ENCODE data around the gene SND1.

The SND1 gene

GRCh38 chr7:127798023-127798422 is 146.0 kb downstream of the SND1 start:
- Histone ChIP-seq H3K27me3 (ENCODE audit: insufficient read depth, low read length) (no peaks in the 10 kb centered on the region), H3K4me1 (ENCODE audit: insufficient read depth, low read length, severe bottlenecking) (peaks cover 12% of the 10 kb centered on the region), H3K9me3 (ENCODE audit: low read length) (no peaks in the 10 kb centered on the region), H3K27ac (ENCODE audit: low read depth, low read length, poor library complexity, severe bottlenecking) (no peak overlapping the region), H3K79me2 (ENCODE audit: insufficient read depth, low read length) (peaks cover 4% of the 10 kb centered on the region; the same call in 1 of the 2 replicates), H3K9ac (ENCODE audit: low read length) (no peak overlapping the region), H3K36me3 (ENCODE audit: insufficient read depth, low read length) (no peaks in the 10 kb centered on the region), H4K20me1 (ENCODE audit: insufficient read depth, low read length) (no peaks in the 10 kb centered on the region), H3K4me2 (ENCODE audit: low read length) (no peak overlapping the region), H3K4me3 (ENCODE audit: low read depth, low read length, poor library complexity, severe bottlenecking) (no peak overlapping the region), H3K9me2 (ENCODE audit: low read depth, low read length) (no peaks in the 10 kb centered on the region), H2AFZ (ENCODE audit: low read length) (no peak overlapping the region), H3F3A (ENCODE audit: insufficient read depth, low read length) (no peaks in the 10 kb centered on the region)
- TF ChIP-seq CTCF (IDR thresholded peaks at IDR 0.05; ENCODE audit: low read length) (no peak), EZH2 (IDR thresholded peaks at IDR 0.05; ENCODE audit: borderline replicate concordance, low read length) (no peak)

- Histone ChIP-seq H3K9me3 (ENCODE audit: low read length) (no peaks in the 10 kb centered on the region), H3K4me2 (ENCODE audit: low read length) (no peak overlapping the region), H3K4me1 (ENCODE audit: insufficient read depth, low read length, severe bottlenecking) (peaks cover 4% of the 10 kb centered on the region), H2AFZ (ENCODE audit: low read length) (no peak overlapping the region), H3K4me3 (ENCODE audit: low read depth, low read length, poor library complexity, severe bottlenecking) (no peak overlapping the region), H3F3A (ENCODE audit: insufficient read depth, low read length) (no peaks in the 10 kb centered on the region), H3K27ac (ENCODE audit: low read depth, low read length, poor library complexity, severe bottlenecking) (no peak overlapping the region), H4K20me1 (ENCODE audit: insufficient read depth, low read length) (no peaks in the 10 kb centered on the region), H3K9me2 (ENCODE audit: low read depth, low read length) (no peaks in the 10 kb centered on the region), H3K9ac (ENCODE audit: low read length) (no peak overlapping the region), H3K27me3 (ENCODE audit: insufficient read depth, low read length) (no peaks in the 10 kb centered on the region), H3K79me2 (ENCODE audit: insufficient read depth, low read length) (peaks cover 5% of the 10 kb centered on the region; the same call in 1 of the 2 replicates), H3K36me3 (ENCODE audit: insufficient read depth, low read length) (no peaks in the 10 kb centered on the region)
- TF ChIP-seq CTCF (IDR thresholded peaks at IDR 0.05; ENCODE audit: low read length) (no peak), EZH2 (IDR thresholded peaks at IDR 0.05; ENCODE audit: borderline replicate concordance, low read length) (no peak)
Observed at GRCh38 chr7:127798769-127799372, 146.9 kb downstream of the SND1 start.

GRCh38 chr7:127799535-127800305 is 147.7 kb downstream of the SND1 start:
- Histone ChIP-seq H3K27me3 (ENCODE audit: insufficient read depth, low read length) (no peaks in the 10 kb centered on the region), H3K79me2 (ENCODE audit: insufficient read depth, low read length) (peaks cover 9% of the 10 kb centered on the region; the same call in 1 of the 2 replicates), H3K4me3 (ENCODE audit: low read depth, low read length, poor library complexity, severe bottlenecking) (no peak overlapping the region), H2AFZ (ENCODE audit: low read length) (no peak overlapping the region), H4K20me1 (ENCODE audit: insufficient read depth, low read length) (no peaks in the 10 kb centered on the region), H3K9ac (ENCODE audit: low read length) (no peak overlapping the region), H3F3A (ENCODE audit: insufficient read depth, low read length) (no peaks in the 10 kb centered on the region), H3K9me2 (ENCODE audit: low read depth, low read length) (no peaks in the 10 kb centered on the region), H3K4me2 (ENCODE audit: low read length) (no peak overlapping the region), H3K9me3 (ENCODE audit: low read length) (no peaks in the 10 kb centered on the region), H3K27ac (ENCODE audit: low read depth, low read length, poor library complexity, severe bottlenecking) (no peak overlapping the region), H3K36me3 (ENCODE audit: insufficient read depth, low read length) (peaks cover 4% of the 10 kb centered on the region; the same call in 1 of the 2 replicates), H3K4me1 (ENCODE audit: insufficient read depth, low read length, severe bottlenecking) (no peaks in the 10 kb centered on the region)
- no peak for TF ChIP-seq CTCF (IDR thresholded peaks at IDR 0.05; ENCODE audit: low read length)
- TF ChIP-seq EZH2 (IDR thresholded peaks at IDR 0.05; ENCODE audit: borderline replicate concordance, low read length): no peak

Data from OCI-LY1 (cell line).